ENCODE results near the gene THAP10. TPM values are rescaled to one million over a fixed set of nuclear protein-coding genes. Genes with fewer than 3 reads are reported as not detected.
A peak's percentile ranks its signal among the peaks of the same experiment; 100 is the strongest.
"Not testable (repeated sequence)": the region's sequence is repeated elsewhere in the genome, so short reads cannot be mapped to it uniquely, and the experiment has no call there.

The THAP10 gene
- total RNA-seq, 1 donor from 2014 or later, result 2.7 TPM

DNA sequence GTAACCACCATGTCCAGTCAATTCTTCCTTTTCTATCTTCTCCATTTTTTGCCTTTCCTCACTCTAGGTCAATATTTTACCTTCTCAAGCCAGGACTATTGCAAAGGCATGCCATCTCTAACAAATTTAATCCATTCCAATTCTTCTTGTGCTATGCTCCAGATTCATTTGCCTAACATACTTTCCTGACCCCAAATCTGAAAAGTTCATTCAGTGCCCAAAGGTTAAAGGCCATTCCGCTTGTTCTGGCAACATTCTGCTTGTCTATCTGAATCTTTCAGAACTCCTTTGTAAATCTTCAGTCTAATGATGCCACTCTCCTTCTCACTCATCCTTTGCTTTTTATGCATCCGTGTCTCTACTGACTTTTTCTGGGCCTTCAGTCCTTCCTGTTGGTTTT is 15.6 kb downstream of the THAP10 start:
- no peak for DNase-seq

GRCh38 chr15:70876011-70876410 is 16.2 kb downstream of the THAP10 start:
- no peak for DNase-seq

DNA sequence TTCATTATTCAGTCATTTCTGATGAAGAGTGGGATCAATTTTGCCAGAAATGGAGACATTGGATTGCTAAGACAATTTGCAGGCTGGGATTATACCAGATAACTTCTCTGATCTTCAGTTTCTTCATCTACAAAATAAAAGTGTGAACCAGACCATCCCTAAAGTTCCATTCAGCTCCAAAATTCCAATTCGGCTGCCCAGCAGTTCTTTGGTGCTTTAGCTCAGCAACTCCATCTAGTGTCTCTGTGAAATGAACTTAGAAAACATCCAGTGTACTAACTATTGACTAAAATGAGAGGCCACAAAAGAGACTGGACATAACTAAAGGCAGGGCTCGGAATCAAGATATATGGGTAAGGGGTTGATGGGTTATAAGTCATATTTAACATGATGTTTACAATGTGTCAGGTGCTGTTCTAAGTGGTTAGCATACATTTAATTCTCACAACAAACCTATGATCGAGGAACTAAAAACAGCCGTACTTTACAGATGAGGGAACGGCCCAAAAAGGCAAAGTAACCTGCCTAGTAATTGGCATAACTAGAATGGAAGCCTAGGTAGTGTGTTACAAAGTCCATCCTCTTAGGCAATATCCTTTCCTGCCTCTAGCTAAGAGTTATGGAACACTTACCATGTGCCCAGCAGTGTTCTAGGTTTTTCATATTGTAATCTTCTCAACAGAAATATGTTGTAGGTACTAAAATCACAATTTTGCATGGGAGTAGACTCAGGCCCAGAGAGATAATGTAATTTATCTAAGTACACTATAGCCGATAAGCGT is 17.0 kb downstream of the THAP10 start:
- peak; percentile 55 for DNase-seq

DNA sequence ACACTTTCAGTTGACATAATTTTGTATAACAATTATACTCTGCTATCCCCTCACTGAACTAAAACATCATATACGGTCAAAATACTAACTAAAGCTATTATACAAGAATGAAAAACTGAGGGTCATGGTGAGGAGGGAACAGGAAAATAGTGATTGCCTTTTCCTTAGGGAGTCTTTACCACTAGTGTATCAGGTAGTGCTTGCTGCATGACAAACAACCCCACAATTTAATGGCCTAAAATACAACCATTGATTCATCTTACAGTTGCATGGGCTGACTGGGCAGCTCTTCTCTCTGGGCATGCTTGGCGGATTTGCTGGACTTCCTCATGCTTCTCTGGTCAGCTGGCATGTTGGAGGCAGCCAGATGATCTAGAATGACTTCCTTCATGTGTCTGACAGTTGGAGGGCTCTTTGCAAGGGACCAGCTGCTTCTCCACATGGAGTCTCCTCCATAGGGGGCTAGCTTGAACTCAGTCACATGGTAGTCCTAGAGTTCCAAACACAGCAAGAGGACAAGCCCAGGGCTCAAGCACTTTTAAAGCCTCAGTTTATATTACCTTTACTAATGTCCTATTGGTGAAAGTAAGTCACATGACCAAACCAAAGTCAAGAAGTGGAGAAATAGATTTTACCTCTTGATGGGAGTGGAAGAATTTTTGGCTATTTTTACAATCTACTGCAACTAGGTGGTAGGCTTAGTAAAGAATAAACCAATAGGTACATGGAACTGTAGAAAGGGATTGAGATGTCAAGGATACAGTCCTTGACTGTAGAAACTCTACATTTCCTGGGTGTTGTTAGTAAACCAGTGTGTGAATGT is 18.8 kb downstream of the THAP10 start:
- no peak for DNase-seq

- DNase-seq, result not testable (repeated sequence)
Measured at GRCh38 chr15:70871490-70871889, 20.7 kb downstream of the THAP10 start.

GRCh38 chr15:70870051-70870450 is 22.2 kb downstream of the THAP10 start:
- DNase-seq, result peak; percentile 58

DNA sequence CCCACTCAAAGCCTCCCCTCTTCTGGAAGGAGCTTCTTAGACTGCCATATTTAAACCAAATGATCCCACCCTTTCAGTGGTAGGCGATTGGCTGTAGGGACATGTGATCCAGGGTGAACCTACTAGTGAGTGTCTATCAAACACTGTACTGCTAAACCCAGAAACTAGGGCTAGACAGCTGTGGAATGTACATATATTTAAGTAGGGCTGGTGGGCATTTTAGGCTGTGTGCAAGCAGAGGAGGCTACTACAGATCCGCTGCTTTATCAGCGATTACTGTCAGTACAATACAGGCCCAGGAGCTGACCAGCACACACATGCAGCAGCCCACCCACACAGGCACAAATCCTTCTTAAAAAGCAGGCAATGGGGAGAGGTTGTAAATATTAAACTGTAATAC is 22.9 kb downstream of the THAP10 start:
- DNase-seq, result peak; percentile 25

GRCh38 chr15:70867911-70868467 is 24.2 kb downstream of the THAP10 start:
- peak; percentile 83 for DNase-seq

GRCh38 chr15:70866982-70867641 is 25.1 kb downstream of the THAP10 start:
- no peak for DNase-seq

DNA sequence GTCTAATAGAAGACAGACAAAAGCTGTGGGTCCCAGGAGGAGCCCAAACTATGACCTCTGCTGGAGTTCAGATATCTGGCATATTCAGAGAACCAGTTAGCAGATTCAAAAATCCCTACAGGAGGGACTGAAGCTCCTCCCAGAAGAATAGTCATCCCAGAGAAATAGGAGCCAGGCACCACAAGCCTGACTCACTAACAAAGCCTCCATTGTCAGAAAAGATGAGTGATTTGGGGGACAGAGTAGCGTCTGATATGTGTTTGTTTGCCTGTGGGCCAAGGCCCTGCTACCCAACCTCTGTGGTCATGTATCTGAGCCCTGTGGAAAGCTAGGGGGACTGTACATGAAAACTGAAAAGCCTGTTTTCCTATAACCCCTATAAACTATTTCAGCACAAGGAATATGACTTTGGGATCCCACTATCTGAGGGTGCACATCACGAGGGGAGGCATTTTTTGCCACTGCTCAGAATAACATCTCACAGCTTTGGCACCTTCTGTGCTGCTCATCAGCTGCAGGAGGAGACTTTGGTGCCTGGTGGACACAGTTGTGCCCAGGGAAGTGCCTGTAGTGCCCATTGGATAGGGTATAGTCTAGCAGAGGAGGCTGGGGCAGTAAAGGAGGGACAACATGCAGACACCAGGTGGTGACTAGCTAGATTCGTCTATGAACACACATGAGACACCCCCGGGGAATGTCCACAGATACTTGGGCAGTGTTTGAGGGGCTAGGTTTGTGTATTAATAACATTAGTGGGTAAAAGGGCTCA is 28.6 kb downstream of the THAP10 start:
- no peak for DNase-seq

DNA sequence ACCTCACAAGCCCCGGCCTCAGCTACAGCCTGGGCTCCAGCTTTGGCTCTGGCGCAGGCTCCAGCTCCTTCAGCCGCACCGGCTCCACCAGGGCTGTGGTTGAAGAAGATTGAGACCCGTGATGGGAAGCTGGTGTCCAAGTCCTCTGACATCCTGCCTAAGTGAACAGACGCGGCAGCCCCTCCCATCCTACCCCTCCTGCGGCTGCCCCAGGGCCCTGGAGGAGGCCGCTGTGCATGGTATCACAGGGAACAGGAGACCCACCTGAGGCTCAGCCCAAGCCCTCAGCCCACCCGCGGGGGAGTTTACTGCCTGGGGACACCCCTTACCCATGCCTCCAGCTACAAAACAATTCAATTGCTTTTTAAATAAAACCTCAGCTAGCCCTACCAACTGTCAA is 32.2 kb downstream of the THAP10 start:
- no peak for DNase-seq

DNA sequence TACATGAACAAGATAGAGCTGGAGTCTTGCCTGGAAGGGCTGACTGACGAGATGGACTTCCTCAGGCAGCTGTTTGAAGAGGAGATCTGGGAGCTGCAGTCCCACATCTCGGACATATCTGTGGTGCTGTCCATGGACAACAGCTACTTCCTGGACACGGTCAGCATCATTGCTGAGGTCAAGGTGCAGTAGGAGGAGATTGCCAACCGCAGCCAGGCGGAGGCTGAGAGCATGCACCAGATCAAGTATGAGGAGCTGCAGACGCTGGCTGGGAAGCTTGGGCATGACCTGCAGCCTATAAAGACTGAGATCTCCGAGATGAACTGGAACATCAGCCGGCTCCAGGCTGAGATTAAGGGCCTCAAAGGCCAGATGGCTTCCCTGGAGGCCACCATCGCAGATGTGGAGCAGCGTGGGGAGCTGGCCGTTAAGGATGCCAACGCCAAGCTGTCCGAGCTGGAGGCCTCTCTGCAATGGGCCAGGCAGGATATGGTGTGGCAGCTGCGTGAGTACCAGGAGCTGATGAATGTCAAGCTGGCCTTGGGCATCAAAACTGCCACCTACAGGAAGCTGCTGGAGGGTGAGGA is 32.8 kb downstream of the THAP10 start:
- no peak for DNase-seq

- DNase-seq, result not testable (repeated sequence)
Measured at GRCh38 chr15:70858614-70859321, 33.5 kb downstream of the THAP10 start.

DNA sequence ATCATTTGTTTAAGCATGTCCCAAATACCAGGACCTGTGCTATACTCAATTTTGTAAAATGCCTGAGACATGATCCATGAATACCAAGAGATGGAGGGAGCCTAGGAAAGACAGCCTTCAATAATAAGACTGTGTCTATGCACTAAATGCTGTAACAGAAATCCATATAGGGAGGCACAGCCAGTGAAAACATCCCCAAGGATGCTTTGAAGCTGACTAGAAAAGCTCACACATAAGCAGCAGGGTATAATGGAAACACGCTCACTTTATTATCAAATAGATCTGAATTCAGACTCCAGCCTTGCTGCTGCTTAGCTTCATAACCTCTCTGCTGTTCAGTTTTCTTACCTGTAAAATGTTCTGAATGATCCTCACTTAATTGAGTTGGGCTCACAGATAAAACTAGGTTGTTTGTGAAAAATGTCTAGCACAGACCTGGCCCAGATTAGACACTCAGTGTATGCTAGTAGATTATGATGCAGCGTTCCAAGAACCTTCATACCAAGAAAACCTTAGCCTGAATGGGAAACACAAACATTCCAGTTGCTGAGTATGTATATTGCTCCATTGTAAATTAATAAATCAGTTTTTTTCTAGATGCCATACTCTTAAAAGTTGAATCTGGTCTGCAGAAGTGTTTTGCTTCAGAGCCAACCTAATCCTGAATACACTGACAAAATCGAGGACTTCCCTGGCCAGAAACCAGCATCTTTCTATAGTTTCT is 34.5 kb downstream of the THAP10 start:
- peak; percentile 6 for DNase-seq

DNA sequence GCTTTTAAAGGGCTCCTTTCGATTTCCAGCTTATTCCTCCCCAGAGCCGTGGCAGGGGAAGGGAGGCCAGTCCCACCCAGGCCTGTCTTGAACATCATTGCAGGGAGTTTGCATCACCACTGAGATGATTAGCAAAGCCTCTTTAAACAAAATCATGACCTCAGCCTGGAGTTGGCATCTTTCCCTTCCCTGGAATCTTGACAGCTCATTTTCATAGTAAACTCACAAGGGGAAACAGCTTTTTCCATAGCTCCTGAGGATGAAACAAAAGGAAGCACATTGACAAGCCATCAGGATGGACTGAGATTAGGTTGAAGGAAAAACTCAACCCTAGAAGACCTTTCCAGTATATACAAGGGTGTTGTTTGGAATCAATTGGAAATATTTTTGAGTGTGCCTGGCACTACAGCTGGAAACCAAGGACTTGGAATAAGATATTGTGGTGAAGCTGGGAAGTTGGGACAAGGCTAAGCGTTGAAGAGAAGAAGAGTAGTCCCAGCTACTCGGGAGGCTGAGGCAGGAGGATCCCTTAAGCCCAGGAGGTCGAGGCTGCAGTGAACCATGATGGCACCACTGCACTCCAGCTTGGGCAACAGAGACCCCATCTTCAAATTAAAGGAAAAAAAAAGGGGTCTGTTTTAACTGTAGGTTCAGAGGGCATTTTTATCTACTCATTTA is 35.2 kb downstream of the THAP10 start:
- DNase-seq, result peak; percentile 85

- DNase-seq, result peak; percentile 27
Measured at GRCh38 chr15:70856177-70856883, 35.9 kb downstream of the THAP10 start.

- DNase-seq, result no peak
Measured at GRCh38 chr15:70855764-70856163, 36.5 kb downstream of the THAP10 start.

DNA sequence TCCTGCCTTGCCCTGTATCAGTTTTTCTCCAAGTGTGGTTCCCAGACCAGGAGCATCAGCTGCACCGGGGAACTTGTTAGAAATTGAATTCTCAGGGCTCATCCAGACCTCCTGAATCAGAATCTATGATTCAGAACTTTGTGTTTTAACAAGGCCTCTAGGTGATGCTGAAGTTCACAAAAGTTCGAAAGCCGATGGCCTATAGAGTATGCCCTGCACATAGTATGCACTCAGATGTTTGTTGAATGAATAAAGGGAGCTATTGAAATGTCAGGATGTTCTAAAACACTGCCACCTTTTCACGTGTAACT is 37.6 kb downstream of the THAP10 start:
- peak; percentile 47 for DNase-seq
